ENCODE results near the gene HTRA2. TPM values are rescaled to one million over a fixed set of nuclear protein-coding genes. Genes with fewer than 3 reads are reported as not detected.

HTRA2 gene
- total RNA-seq, 1 experiment from 2014 or later, result 24.9 TPM

DNA sequence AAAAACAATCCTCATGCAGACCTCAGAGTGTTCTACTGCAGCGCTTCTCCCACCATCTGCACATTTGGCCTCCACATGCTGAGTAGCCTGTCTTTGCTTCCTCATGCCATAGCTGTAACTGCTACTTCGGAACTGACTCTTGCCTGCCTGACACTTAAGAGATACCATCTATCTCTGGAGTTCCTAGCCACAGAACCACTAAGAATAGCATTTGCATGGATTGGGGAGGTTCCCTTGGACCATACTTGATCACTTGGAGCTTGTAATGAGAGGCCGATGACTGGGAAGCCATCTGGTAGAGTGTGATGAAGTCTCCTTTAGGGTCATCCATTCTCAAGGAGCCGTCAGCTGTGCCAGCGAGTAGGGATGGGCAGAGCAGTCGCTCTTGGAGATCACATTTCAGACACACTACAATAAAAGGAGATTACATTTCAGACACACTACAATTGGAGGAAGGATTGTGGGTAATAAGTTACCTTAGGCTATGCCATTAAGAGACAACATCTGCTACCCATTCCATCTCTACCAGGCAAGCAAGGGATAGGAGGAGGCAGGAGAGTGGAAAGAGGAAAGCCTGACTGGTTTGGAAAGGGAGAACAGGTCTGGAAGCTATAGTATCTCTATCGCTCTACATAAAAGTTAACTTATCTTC is 46.6 kb downstream of the HTRA2 start:
- Mint-ChIP-seq H3K36me3 (ENCODE audit: insufficient read depth in 1 of 3, low read depth in 3 of 3) (no peaks in the 10 kb centered on the region), H3K4me1 (peaks cover 2 to 3% of the 10 kb centered on the region in 2 experiments; a peak in 1 of 4 replicates), H3K4me3 (no peak overlapping the region), H3K27ac (no peak overlapping the region; a peak in 1 of 7 replicates), H3K9me3 (no peaks in the 10 kb centered on the region), H3K27me3 (ENCODE audit: low read depth) (peaks cover 3% of the 10 kb centered on the region; the same call in 1 of the 2 replicates)
- no peaks in the 10 kb centered on the region for H3K4me1 ChIP-seq (ENCODE audit: insufficient read depth, low read length)
- no peak overlapping the region for H2AFZ ChIP-seq (ENCODE audit: low read length)
- H3K4ac ChIP-seq (ENCODE audit: low read depth, low read length), result no peak overlapping the region
- H3K27me3 ChIP-seq (ENCODE audit: insufficient read depth, low read length), result no peaks in the 10 kb centered on the region
- no peak overlapping the region for H4K91ac ChIP-seq (ENCODE audit: insufficient read length, low read depth, low read length)
- no peak overlapping the region for H3T11ph ChIP-seq (ENCODE audit: low read length)
- H3K56ac ChIP-seq (ENCODE audit: insufficient read length, low read depth, low read length), result no peak overlapping the region
- H3K4me2 ChIP-seq (ENCODE audit: insufficient read depth, insufficient read length, low read length), result no peak overlapping the region
- H2BK120ac ChIP-seq (ENCODE audit: low read depth, low read length, poor library complexity, severe bottlenecking), result no peak overlapping the region
- no peak overlapping the region for H2BK12ac ChIP-seq (ENCODE audit: insufficient read length, low read depth, low read length)
- H3K79me2 ChIP-seq (ENCODE audit: insufficient read depth, low read length), result no peaks in the 10 kb centered on the region
- no peak overlapping the region for H2BK5ac ChIP-seq (ENCODE audit: insufficient read length, low read length)
- H3K23ac ChIP-seq (ENCODE audit: insufficient read length, low read depth, low read length), result no peak overlapping the region
- H3K9ac ChIP-seq (ENCODE audit: extremely low read depth, insufficient read length, low read length), result no peak overlapping the region
- H3K14ac ChIP-seq (ENCODE audit: insufficient read depth, low read length), result no peak overlapping the region
- H2BK20ac ChIP-seq (ENCODE audit: low read depth, low read length, poor library complexity, severe bottlenecking), result no peak overlapping the region
- H2AK5ac ChIP-seq (ENCODE audit: insufficient read length, low read length), result no peak overlapping the region
- no peak overlapping the region for H4K5ac ChIP-seq (ENCODE audit: insufficient read length, low read depth, low read length)
- TF ChIP-seq, protein P1, sequence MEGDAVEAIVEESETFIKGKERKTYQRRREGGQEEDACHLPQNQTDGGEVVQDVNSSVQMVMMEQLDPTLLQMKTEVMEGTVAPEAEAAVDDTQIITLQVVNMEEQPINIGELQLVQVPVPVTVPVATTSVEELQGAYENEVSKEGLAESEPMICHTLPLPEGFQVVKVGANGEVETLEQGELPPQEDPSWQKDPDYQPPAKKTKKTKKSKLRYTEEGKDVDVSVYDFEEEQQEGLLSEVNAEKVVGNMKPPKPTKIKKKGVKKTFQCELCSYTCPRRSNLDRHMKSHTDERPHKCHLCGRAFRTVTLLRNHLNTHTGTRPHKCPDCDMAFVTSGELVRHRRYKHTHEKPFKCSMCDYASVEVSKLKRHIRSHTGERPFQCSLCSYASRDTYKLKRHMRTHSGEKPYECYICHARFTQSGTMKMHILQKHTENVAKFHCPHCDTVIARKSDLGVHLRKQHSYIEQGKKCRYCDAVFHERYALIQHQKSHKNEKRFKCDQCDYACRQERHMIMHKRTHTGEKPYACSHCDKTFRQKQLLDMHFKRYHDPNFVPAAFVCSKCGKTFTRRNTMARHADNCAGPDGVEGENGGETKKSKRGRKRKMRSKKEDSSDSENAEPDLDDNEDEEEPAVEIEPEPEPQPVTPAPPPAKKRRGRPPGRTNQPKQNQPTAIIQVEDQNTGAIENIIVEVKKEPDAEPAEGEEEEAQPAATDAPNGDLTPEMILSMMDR (conservative IDR thresholded peaks at IDR 0.05), result no peak
- H3K23me2 ChIP-seq (ENCODE audit: insufficient read length, low read depth, low read length, poor library complexity, severe bottlenecking), result no peaks in the 10 kb centered on the region
- no peaks in the 10 kb centered on the region for H4K20me1 ChIP-seq (ENCODE audit: control insufficient read depth, insufficient read depth, insufficient read length)
- no peak overlapping the region for H2BK15ac ChIP-seq (ENCODE audit: low read depth, low read length)
- no peak overlapping the region for H3K18ac ChIP-seq (ENCODE audit: insufficient read length, low read depth, low read length)
- H3K9me3 ChIP-seq (ENCODE audit: control insufficient read depth, low read depth, low read length), result no peaks in the 10 kb centered on the region
- no peaks in the 10 kb centered on the region for H3K79me1 ChIP-seq (ENCODE audit: insufficient read depth, low read depth, low read length, poor library complexity, severe bottlenecking)
- no peak overlapping the region for H4K8ac ChIP-seq (replicated peaks; ENCODE audit: insufficient read length, low read depth, low read length)
- no peak for DNase-seq
- no peak overlapping the region for H3K27ac ChIP-seq (ENCODE audit: insufficient read length, low read depth, low read length)
- WGBS (ENCODE audit: extremely low coverage, insufficient read length, low lambda C conversion rate), result no CpG with 5 or more reads among the region's 7 CpGs
